NB4 (cell line): ENCODE results near the gene RANBP10.

Experiments used
- MYC ChIP-seq: IDR thresholded peaks from 2 replicates; pipeline ENCODE4 v1.6.1; 2011; ENCODE audit warnings: low read depth, low read length
- POLR2A ChIP-seq: IDR thresholded peaks from 2 replicates; pipeline ENCODE4 v1.6.1; 2011; ENCODE audit warnings: mild to moderate bottlenecking; ENCODE audit not compliant: insufficient read length; ENCODE audit errors: extremely low read depth
- TF ChIP-seq, protein P1 (sequence below): IDR thresholded peaks from one replicate; pipeline ENCODE4 v1.5.1; 2012; ENCODE audit warnings: low read depth, low read length
- TF ChIP-seq, protein P2 (sequence below): IDR thresholded peaks from 2 replicates; pipeline ENCODE4 v1.6.1; 2011; ENCODE audit warnings: low read depth, low read length

DNA sequence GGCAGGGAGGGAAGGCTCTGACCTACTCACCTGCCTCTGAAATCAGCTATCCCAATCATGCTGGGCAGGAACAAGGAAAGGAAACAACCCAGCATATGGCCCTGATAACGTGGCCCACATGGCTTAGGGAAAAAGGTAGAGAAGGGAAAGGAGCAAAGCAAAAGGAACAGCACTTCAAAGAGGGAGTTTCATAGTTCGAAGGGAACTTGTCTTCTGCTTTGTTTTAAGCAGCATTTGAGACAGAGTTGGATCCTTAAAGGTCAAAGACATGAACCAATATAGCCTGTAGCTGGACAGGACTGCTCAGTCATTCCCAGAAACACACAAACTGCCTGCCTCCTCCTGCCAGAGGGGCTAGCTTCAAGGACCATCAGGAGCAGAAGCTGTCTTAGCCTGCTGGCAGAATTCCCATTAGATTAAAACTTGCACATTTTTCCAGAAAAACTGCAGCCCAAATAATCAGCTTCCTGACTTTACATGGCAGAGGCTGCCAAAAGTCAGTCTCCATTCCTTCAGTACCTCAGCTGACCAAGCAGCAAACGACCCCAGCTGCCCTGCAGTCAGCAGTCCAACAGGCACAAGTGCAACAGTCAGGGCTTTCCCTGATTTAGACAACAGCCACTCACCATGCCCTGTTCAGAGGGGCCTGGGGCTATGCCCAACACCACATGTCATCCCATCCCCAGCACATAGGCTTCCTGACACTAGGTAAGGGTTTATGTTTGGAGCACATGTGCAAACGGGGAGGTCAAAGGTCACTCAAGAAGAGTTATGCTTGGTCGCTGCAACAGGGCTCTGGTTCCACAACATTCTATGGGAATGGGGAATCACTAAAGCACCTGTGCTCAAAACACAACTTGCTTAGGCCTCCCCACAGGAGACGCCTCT is 32.5 kb downstream of the RANBP10 start:
- TF ChIP-seq, protein P1, sequence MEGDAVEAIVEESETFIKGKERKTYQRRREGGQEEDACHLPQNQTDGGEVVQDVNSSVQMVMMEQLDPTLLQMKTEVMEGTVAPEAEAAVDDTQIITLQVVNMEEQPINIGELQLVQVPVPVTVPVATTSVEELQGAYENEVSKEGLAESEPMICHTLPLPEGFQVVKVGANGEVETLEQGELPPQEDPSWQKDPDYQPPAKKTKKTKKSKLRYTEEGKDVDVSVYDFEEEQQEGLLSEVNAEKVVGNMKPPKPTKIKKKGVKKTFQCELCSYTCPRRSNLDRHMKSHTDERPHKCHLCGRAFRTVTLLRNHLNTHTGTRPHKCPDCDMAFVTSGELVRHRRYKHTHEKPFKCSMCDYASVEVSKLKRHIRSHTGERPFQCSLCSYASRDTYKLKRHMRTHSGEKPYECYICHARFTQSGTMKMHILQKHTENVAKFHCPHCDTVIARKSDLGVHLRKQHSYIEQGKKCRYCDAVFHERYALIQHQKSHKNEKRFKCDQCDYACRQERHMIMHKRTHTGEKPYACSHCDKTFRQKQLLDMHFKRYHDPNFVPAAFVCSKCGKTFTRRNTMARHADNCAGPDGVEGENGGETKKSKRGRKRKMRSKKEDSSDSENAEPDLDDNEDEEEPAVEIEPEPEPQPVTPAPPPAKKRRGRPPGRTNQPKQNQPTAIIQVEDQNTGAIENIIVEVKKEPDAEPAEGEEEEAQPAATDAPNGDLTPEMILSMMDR, result no peak
- TF ChIP-seq POLR2A (no peak), MYC (no peak)
- TF ChIP-seq, protein P2, sequence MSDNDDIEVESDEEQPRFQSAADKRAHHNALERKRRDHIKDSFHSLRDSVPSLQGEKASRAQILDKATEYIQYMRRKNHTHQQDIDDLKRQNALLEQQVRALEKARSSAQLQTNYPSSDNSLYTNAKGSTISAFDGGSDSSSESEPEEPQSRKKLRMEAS, result no peak
